ENCODE measurements around the gene NFATC4. TPM values are rescaled to one million over a fixed set of nuclear protein-coding genes. Genes with fewer than 3 reads are reported as not detected.

NFATC4 gene
- total RNA-seq: 10 to 100 TPM; 62.0 to 84.5 TPM

GRCh38 chr14:24367514-24368211 is at the start of gene NFATC4:
Gene NFATC4 (plus strand): TSS chr14:24368184. CDS start chr14:24368341, 157 bp downstream.
- ATAC-seq (ENCODE audit: insufficient number of reproducible peaks, low FRiP score, low read depth) (peak; percentile 59), DNase-seq (ENCODE audit: low spot score) (peak; percentile 67)
- Histone ChIP-seq H3K27ac (peak within 1 kb of the TSS; percentile 98), H3K36me3 (peaks cover 6% of the 10 kb centered on the region), H3K9me3 (no peaks in the 10 kb centered on the region), H3K4me1 (ENCODE audit: control insufficient read depth in 1 of 2, low read depth in 2 of 2) (peaks cover 10 to 38% of the 10 kb centered on the region in 2 donors), H3K4me3 (peak within 1 kb of the TSS; percentile 97), H3K27me3 (replicated peaks; ENCODE audit: insufficient read depth) (no peaks in the 10 kb centered on the region)
- TF ChIP-seq CTCF (IDR thresholded peaks at IDR 0.05): no peak

- Histone ChIP-seq H3K36me3 (no peaks in the 10 kb centered on the region), H3K27me3 (replicated peaks; ENCODE audit: insufficient read depth) (no peaks in the 10 kb centered on the region), H3K9me3 (no peaks in the 10 kb centered on the region), H3K4me3 (no peak overlapping the region), H3K4me1 (ENCODE audit: control insufficient read depth in 1 of 2, low read depth in 2 of 2) (peaks cover 3 to 7% of the 10 kb centered on the region in 2 donors), H3K27ac (no peak overlapping the region)
- TF ChIP-seq CTCF (IDR thresholded peaks at IDR 0.05): no peak
- DNase-seq (ENCODE audit: low spot score): no peak
- no peak for ATAC-seq (ENCODE audit: insufficient number of reproducible peaks, low FRiP score, low read depth)
These were observed 46.6 kb upstream of the NFATC4 start for GRCh38 chr14:24321212-24321975.

GRCh38 chr14:24322672-24323071 is 45.3 kb upstream of the NFATC4 start:
- DNase-seq (ENCODE audit: low spot score) (no peak), ATAC-seq (ENCODE audit: insufficient number of reproducible peaks, low FRiP score, low read depth) (no peak)
- H3K27ac ChIP-seq: no peak overlapping the region
- H3K9me3 ChIP-seq: no peaks in the 10 kb centered on the region
- H3K36me3 ChIP-seq: no peaks in the 10 kb centered on the region
- H3K4me1 ChIP-seq (ENCODE audit: control insufficient read depth in 1 of 2, low read depth in 2 of 2): no peaks in the 10 kb centered on the region
- no peaks in the 10 kb centered on the region for H3K27me3 ChIP-seq (replicated peaks; ENCODE audit: insufficient read depth)
- TF ChIP-seq CTCF (IDR thresholded peaks at IDR 0.05): no peak
- H3K4me3 ChIP-seq: no peak overlapping the region

- H3K4me1 ChIP-seq (ENCODE audit: control insufficient read depth in 1 of 2, low read depth in 2 of 2): no peaks in the 10 kb centered on the region
- no peak for TF ChIP-seq CTCF (IDR thresholded peaks at IDR 0.05)
- no peaks in the 10 kb centered on the region for H3K9me3 ChIP-seq
- H3K4me3 ChIP-seq: no peak overlapping the region
- no peaks in the 10 kb centered on the region for H3K36me3 ChIP-seq
- no peaks in the 10 kb centered on the region for H3K27me3 ChIP-seq (replicated peaks; ENCODE audit: insufficient read depth)
- DNase-seq (ENCODE audit: low spot score) (no peak), ATAC-seq (ENCODE audit: insufficient number of reproducible peaks, low FRiP score, low read depth) (no peak)
- H3K27ac ChIP-seq: no peak overlapping the region
These were observed 44.6 kb upstream of the NFATC4 start for GRCh38 chr14:24323341-24323740.

GRCh38 chr14:24324024-24324423 is 44.0 kb upstream of the NFATC4 start:
- no peaks in the 10 kb centered on the region for H3K4me1 ChIP-seq (ENCODE audit: control insufficient read depth in 1 of 2, low read depth in 2 of 2)
- DNase-seq (ENCODE audit: low spot score): no peak
- no peak for TF ChIP-seq CTCF (IDR thresholded peaks at IDR 0.05)
- no peaks in the 10 kb centered on the region for H3K27me3 ChIP-seq (replicated peaks; ENCODE audit: insufficient read depth)
- no peaks in the 10 kb centered on the region for H3K36me3 ChIP-seq
- ATAC-seq (ENCODE audit: insufficient number of reproducible peaks, low FRiP score, low read depth): no peak
- no peak overlapping the region for H3K27ac ChIP-seq
- H3K9me3 ChIP-seq: no peaks in the 10 kb centered on the region
- H3K4me3 ChIP-seq: no peak overlapping the region

Measured in thoracic aorta (tissue), 2 donors.